ENCODE data around the gene SPTBN4.
A peak's percentile ranks its signal among the peaks of the same experiment; 100 is the strongest.

Gene SPTBN4

DNA sequence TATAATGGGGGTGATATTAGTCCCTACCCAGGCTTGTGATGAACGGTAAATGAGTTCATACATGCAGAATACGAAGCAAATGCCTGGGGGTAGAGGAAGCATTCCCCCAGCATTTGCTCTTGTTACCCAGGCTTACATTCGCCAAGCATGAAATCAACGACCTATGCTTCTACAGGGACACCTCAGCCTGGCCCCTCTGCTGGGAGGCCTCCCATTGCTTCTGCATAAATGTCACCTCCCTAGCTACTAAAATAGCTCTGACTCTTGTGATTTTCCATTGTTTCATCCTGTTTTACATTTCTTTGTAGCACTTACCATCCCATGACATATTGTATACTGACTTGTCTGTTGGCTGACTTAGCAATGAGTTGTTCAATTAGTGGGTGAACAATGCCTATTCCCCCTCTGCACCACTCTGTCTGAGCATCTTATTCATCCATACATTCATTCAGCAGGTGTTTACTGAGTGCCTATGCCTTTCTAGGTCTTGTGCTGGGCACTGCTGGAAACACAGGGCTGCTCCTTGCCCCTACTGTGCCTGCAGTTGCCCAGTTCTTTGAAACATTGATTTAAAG lies 47.0 kb downstream of the SPTBN4 start (continued):
- TF ChIP-seq ZNF112 (tag by site-specific recombination; IDR thresholded peaks at IDR 0.05) (no peak), ZNF221 (tag by site-specific recombination; IDR thresholded peaks at IDR 0.05; ENCODE audit: borderline replicate concordance) (no peak), ZNF843 (tag by site-specific recombination; IDR thresholded peaks at IDR 0.05) (no peak), ZNF544 (tag by site-specific recombination; IDR thresholded peaks at IDR 0.05) (no peak)
- TF ChIP-seq, protein P1, sequence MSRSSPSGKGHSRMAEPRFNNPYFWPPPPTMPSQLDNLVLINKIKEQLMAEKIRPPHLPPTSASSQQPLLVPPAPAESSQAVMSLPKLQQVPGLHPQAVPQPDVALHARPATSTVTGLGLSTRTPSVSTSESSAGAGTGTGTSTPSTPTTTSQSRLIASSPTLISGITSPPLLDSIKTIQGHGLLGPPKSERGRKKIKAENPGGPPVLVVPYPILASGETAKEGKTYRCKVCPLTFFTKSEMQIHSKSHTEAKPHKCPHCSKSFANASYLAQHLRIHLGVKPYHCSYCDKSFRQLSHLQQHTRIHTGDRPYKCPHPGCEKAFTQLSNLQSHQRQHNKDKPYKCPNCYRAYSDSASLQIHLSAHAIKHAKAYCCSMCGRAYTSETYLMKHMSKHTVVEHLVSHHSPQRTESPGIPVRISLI (tag by site-specific recombination; IDR thresholded peaks at IDR 0.05), result no peak

DNA sequence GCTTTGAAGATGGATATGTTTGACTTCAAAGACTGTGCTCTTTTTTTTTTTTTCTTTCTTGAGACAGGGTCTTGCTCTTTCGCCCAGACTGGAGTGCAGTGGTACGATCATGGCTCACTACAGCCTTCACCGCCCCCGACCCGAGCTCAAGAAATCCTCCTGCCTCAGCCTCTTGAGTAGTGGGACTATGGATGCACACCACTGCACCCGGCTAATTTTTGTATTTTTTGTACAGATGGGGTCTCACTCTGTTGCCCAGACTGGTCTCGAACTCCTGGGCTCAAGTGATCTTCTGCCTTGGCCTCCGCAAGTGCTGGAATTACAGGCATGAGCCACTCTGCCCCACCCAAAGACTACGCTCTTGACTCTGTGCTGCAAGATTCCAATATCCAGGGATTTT lies 50.4 kb downstream of the SPTBN4 start:
- Histone ChIP-seq H3K4me3 (ENCODE audit: low read depth, low read length) (no peak overlapping the region), H3K27ac (ENCODE audit: extremely low read depth, low read depth, low read length) (no peak overlapping the region), H3K4me1 (ENCODE audit: control insufficient read depth, insufficient read depth, low read length) (peaks cover 6% of the 10 kb centered on the region), H3K36me3 (ENCODE audit: control insufficient read depth in 2 of 2, insufficient read depth in 1 of 2, low read length in 2 of 2) (no peaks in the 10 kb centered on the region), H3K9me3 (ENCODE audit: control insufficient read depth, insufficient read depth, low read depth, low read length) (no peaks in the 10 kb centered on the region)
- TF ChIP-seq ZNF121 (tag by site-specific recombination; IDR thresholded peaks at IDR 0.05) (peak; percentile 83; the same call in 1 of the 2 replicates), GFI1B (tag by site-specific recombination; IDR thresholded peaks at IDR 0.05) (no peak)
- ChIA-PET POLR2A (interaction anchor here (0.7 to 0.9 kb wide), 2 partner anchors 91 to 96 kb away, joined by 4 to 5 read pairs; partner anchors contain the start of gene SERTAD1), CTCF (interaction anchor here (0.6 to 3.5 kb wide), 13 partner anchors 8 to 212 kb away, joined by 3 to 14 read pairs (median 6); partner anchors contain the start of gene BLVRB)

DNA sequence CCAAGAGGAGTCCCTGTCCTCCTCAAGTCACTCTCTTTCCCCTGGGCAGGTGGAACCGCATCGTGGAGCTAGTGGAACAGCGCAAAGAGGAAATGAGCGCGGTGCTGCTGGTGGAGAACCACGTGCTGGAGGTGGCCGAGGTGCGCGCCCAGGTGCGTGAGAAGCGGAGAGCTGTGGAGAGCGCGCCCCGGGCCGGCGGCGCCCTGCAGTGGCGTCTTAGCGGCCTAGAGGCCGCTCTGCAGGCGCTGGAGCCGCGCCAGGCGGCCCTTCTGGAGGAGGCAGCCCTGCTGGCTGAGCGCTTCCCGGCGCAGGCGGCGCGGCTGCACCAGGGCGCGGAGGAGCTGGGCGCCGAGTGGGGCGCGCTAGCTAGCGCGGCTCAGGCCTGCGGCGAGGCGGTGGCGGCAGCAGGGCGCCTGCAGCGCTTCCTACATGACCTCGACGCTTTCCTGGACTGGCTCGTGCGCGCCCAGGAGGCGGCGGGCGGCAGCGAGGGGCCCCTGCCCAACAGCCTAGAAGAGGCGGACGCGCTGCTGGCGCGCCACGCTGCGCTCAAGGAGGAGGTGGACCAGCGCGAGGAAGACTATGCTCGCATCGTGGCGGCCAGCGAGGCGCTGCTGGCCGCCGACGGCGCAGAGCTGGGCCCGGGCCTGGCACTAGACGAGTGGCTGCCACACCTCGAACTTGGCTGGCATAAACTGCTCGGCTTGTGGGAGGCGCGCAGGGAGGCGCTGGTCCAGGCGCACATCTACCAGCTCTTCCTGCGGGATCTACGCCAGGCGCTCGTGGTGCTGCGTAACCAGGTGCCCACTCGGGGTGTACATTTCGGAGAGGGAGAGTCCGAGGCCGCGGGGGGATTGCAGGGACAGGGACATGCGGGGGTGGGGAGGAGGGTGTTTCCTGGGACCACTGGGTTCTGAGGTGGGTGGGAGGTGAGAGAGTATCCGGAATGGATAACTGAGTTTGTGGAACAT lies 52.8 kb downstream of the SPTBN4 start:
- H3K4me1 ChIP-seq (ENCODE audit: control insufficient read depth, insufficient read depth, low read length), result peaks cover 9% of the 10 kb centered on the region
- CTCF ChIA-PET, result interaction anchor here (0.5 to 3.5 kb wide), 30 partner anchors 10 to 1780 kb away, joined by 3 to 14 read pairs (median 4); partner anchors contain the start of genes BLVRB, C19orf47 and PLD3
- H3K4me3 ChIP-seq (ENCODE audit: low read depth, low read length), result no peak overlapping the region
- H3K27ac ChIP-seq (ENCODE audit: extremely low read depth, low read depth, low read length), result peak overlapping the region; percentile 49; the same call in 1 of the 2 replicates
- H3K9me3 ChIP-seq (ENCODE audit: control insufficient read depth, insufficient read depth, low read depth, low read length), result no peaks in the 10 kb centered on the region
- POLR2A ChIA-PET, result interaction anchor here (0.5 to 1.6 kb wide), 7 partner anchors 44 to 99 kb away, joined by 3 to 4 read pairs (median 4); partner anchors contain the start of genes BLVRB and SERTAD1
- H3K36me3 ChIP-seq (ENCODE audit: control insufficient read depth in 2 of 2, insufficient read depth in 1 of 2, low read length in 2 of 2), result no peaks in the 10 kb centered on the region
- TF ChIP-seq, protein P2, sequence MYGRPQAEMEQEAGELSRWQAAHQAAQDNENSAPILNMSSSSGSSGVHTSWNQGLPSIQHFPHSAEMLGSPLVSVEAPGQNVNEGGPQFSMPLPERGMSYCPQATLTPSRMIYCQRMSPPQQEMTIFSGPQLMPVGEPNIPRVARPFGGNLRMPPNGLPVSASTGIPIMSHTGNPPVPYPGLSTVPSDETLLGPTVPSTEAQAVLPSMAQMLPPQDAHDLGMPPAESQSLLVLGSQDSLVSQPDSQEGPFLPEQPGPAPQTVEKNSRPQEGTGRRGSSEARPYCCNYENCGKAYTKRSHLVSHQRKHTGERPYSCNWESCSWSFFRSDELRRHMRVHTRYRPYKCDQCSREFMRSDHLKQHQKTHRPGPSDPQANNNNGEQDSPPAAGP (tag by site-specific recombination; IDR thresholded peaks at IDR 0.05), result no peak
- no peak for TF ChIP-seq ZNF530 (tag by site-specific recombination; IDR thresholded peaks at IDR 0.05; ENCODE audit: low read depth)
- TF ChIP-seq, protein P3, sequence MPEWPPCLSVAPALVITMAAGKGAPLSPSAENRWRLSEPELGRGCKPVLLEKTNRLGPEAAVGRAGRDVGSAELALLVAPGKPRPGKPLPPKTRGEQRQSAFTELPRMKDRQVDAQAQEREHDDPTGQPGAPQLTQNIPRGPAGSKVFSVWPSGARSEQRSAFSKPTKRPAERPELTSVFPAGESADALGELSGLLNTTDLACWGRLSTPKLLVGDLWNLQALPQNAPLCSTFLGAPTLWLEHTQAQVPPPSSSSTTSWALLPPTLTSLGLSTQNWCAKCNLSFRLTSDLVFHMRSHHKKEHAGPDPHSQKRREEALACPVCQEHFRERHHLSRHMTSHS (tag by site-specific recombination; IDR thresholded peaks at IDR 0.05), result no peak
- TF ChIP-seq, protein P4, sequence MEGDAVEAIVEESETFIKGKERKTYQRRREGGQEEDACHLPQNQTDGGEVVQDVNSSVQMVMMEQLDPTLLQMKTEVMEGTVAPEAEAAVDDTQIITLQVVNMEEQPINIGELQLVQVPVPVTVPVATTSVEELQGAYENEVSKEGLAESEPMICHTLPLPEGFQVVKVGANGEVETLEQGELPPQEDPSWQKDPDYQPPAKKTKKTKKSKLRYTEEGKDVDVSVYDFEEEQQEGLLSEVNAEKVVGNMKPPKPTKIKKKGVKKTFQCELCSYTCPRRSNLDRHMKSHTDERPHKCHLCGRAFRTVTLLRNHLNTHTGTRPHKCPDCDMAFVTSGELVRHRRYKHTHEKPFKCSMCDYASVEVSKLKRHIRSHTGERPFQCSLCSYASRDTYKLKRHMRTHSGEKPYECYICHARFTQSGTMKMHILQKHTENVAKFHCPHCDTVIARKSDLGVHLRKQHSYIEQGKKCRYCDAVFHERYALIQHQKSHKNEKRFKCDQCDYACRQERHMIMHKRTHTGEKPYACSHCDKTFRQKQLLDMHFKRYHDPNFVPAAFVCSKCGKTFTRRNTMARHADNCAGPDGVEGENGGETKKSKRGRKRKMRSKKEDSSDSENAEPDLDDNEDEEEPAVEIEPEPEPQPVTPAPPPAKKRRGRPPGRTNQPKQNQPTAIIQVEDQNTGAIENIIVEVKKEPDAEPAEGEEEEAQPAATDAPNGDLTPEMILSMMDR (tag by site-specific recombination; IDR thresholded peaks at IDR 0.05), result peak; percentile 50; the same call in 1 of the 2 replicates
- TF ChIP-seq ZFP37 (tag by site-specific recombination; IDR thresholded peaks at IDR 0.05), result 0 out of 2 replicates have a peak, but pooled peaks have one; percentile 34
- peak; percentile 22; the same call in 1 of the 2 replicates for TF ChIP-seq ZNF335 (tag by site-specific recombination; conservative IDR thresholded peaks at IDR 0.05)
- TF ChIP-seq, protein P5, sequence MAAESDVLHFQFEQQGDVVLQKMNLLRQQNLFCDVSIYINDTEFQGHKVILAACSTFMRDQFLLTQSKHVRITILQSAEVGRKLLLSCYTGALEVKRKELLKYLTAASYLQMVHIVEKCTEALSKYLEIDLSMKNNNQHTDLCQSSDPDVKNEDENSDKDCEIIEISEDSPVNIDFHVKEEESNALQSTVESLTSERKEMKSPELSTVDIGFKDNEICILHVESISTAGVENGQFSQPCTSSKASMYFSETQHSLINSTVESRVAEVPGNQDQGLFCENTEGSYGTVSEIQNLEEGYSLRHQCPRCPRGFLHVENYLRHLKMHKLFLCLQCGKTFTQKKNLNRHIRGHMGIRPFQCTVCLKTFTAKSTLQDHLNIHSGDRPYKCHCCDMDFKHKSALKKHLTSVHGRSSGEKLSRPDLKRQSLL (tag by site-specific recombination; IDR thresholded peaks at IDR 0.05), result peak; percentile 87
- no peak for TF ChIP-seq KLF8 (tag by site-specific recombination; IDR thresholded peaks at IDR 0.05)
- TF ChIP-seq, protein P6, sequence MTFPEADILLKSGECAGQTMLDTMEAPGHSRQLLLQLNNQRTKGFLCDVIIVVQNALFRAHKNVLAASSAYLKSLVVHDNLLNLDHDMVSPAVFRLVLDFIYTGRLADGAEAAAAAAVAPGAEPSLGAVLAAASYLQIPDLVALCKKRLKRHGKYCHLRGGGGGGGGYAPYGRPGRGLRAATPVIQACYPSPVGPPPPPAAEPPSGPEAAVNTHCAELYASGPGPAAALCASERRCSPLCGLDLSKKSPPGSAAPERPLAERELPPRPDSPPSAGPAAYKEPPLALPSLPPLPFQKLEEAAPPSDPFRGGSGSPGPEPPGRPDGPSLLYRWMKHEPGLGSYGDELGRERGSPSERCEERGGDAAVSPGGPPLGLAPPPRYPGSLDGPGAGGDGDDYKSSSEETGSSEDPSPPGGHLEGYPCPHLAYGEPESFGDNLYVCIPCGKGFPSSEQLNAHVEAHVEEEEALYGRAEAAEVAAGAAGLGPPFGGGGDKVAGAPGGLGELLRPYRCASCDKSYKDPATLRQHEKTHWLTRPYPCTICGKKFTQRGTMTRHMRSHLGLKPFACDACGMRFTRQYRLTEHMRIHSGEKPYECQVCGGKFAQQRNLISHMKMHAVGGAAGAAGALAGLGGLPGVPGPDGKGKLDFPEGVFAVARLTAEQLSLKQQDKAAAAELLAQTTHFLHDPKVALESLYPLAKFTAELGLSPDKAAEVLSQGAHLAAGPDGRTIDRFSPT (tag by site-specific recombination; IDR thresholded peaks at IDR 0.05), result no peak
- no peak for TF ChIP-seq ZNF23 (tag by site-specific recombination; IDR thresholded peaks at IDR 0.05; ENCODE audit: borderline replicate concordance)
- TF ChIP-seq, protein P7, sequence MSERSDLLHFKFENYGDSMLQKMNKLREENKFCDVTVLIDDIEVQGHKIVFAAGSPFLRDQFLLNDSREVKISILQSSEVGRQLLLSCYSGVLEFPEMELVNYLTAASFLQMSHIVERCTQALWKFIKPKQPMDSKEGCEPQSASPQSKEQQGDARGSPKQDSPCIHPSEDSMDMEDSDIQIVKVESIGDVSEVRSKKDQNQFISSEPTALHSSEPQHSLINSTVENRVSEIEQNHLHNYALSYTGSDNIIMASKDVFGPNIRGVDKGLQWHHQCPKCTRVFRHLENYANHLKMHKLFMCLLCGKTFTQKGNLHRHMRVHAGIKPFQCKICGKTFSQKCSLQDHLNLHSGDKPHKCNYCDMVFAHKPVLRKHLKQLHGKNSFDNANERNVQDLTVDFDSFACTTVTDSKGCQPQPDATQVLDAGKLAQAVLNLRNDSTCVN (tag by site-specific recombination; optimal IDR thresholded peaks at IDR 0.05), result peak; percentile 51
- TF ChIP-seq REPIN1 (tag by site-specific recombination; IDR thresholded peaks at IDR 0.05; ENCODE audit: low read depth), result no peak
- TF ChIP-seq ZNF768 (tag by site-specific recombination; IDR thresholded peaks at IDR 0.05), result no peak

All from HEK293 (cell line).